Ureter (tissue), 1 donor: ENCODE data around the gene ZCCHC9. TPM values are rescaled to one million over a fixed set of nuclear protein-coding genes. Genes with fewer than 3 reads are reported as not detected.

Experiments
- DNase-seq: peaks from one replicate; pipeline ENCODE4 v3.0.0-alpha.2; 2020; ENCODE audit warnings: low spot score
- total RNA-seq: library from RNA; stranded (reverse); gene quantifications from one replicate; pipeline ENCODE4 v1.2.4, GENCODE V29; 2023
- donor health status: DM: yes; HTN: yes; CAD: no.

Gene ZCCHC9
- total RNA-seq, 1 donor from 2014 or later: 20.9 TPM

DNA sequence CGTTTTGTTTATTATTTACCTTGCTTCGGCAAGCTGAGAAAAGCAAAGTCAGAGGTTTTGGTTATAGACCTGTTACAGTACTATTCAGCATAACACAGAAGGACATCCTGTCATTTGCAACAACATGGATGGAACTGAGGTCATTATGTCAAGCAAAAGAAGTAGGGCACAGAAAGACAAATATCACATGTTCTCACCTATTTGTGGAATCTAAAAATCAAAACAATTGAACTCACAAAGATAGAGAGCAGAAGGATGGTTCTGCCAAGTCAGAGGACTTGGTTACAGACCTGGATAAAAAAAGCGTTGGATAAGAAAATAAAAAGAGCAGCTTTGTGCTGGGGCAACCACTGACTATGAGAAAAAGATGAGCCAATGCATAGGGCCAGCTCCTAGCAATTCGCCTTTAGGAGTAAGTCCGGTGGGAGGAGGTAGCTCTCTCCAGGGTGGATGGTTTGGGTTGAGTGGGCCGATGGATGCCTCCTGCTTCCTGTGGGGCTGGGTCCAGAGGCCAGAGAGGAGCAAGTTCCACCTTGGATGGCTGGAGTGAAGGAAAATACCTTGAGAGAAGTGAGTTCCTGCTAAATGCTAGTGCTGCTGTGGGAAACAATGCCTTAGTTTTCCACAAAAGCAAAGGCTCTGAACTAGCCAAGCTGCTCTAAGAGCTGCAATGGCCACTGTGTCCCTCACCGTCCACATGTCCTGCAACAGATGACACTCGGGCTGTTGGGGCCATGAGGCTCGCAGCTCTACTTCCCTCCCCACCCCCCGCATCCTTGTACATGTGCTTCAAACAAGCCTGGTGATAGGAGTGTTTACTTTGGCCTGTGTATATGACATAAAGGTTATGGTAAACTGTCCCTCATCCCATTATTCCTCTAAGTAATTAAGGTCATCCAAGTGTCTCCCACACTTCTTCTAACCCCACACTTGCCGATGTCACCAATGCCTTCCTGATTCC lies 54.2 kb downstream of the ZCCHC9 start:
- no peak for DNase-seq

- DNase-seq: no peak
These were observed 57.7 kb downstream of the ZCCHC9 start for GRCh38 chr5:81359108-81359507.

DNA sequence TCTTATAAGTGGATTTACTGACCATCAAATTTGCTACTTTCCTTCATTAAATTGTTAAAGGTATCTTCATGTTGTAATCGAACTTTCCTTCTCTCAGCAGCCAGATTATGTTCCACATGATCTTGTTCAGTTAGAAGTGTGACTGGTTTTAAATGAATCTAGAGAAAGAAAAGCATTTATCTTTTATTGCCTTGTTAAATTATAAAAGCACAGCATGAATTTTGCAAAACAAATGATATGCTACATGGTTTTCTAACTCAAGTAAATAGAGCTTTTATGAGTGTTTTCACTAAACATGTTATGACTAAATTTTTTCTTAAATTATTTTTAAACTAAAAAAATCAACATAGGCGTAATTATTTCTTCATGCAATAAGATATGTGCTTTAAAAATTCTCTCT lies 58.5 kb downstream of the ZCCHC9 start:
- DNase-seq: no peak

DNA sequence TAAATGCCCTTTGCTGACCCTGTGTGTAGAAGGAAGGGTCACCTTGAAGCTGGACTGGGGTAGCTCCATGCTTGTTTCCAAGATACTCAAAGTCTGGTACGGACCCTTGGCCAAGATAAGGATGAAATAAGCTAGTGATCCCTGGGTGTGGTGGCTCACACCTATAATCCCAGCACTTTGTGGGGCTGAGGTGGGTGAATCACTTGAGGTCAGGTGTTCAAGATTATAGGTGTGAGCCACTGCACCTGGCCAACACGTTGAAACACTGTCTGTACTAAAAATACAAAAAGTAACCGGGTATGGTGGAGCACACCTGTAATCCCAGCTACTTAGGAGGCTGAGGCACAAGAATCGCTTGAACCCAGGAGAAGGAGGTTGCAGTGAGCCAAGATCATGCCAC lies 59.3 kb downstream of the ZCCHC9 start:
- no peak for DNase-seq

DNA sequence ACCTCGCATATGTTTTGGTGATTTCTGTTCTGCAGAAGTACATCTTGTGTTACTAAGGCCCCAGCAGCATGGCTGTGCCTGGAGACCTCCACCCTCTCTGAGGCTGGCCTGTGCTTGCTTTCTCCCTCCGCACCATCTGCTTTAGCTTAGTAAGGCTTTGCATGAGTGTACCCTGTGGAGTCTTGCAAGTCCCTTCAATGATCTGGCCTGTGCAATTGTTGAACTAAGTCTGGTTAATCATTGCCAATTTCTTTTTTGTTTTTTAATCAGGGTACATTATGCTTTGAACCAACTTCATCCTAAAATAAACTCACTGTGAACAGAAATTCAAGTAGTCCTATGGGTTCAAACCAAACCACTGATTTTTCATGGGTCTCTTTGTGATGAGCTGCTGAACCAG lies 60.2 kb downstream of the ZCCHC9 start:
- no peak for DNase-seq

Other genes starting within 250 kb of the ZCCHC9 start
- 6.6 TPM for gene CKMT2, start 68.3 kb upstream of the ZCCHC9 start, total RNA-seq
- not detected for gene ACOT12, start 92.5 kb downstream of the ZCCHC9 start, total RNA-seq